Panc1 (cell line): ENCODE data around the gene LDLRAP1. TPM values are rescaled to one million over a fixed set of nuclear protein-coding genes. Genes with fewer than 3 reads are reported as not detected.

Experiments
- ATAC-seq: fragments of 200-7000 bp; cut with Tn5 transposase; 2 replicates; pipeline ENCODE4 v1.9.1; 2020; ENCODE audit warnings: mild to moderate bottlenecking, moderate library complexity
- BruUV-seq: library from RNA; stranded (reverse); fragments of 400-500 nt; replicated peaks from 2 replicates; lab custom pipeline; 2021; lab: Mats Ljungman, UMichigan
- CTCF ChIA-PET: fragments of 300-600 bp; sonication (Branson Sonifier 250); formaldehyde crosslinking; loops from one replicate; lab custom pipeline; 2022; ENCODE audit warnings: antibody characterized with exemption; lab: Charles Lee
- POLR2A ChIA-PET: fragments of 300-600 bp; sonication (Branson Sonifier 250); formaldehyde crosslinking; loops from one replicate; lab custom pipeline; 2022; ENCODE audit warnings: antibody characterized with exemption; lab: Charles Lee
- DNase-seq: peaks from one replicate; pipeline ENCODE4 v3.0.0-alpha.2; 2010; ENCODE audit warnings: low read depth, low spot score
- H3K27ac ChIP-seq: 2 replicates; pipeline ENCODE4 v1.5.1; 2011; ENCODE audit warnings: mild to moderate bottlenecking, low read length, inconsistent platforms
- H3K27me3 ChIP-seq: fragments of 200-500 bp; sonication (Bioruptor generic); 2 replicates; pipeline ENCODE4 v1.6.0; 2014; ENCODE audit warnings: low read length, inconsistent platforms; ENCODE audit not compliant: control insufficient read depth, insufficient read depth
- H3K36me3 ChIP-seq: fragments of 200-500 bp; sonication (Bioruptor generic); 2 replicates; pipeline ENCODE4 v1.5.1; 2014; ENCODE audit warnings: inconsistent platforms, mild to moderate bottlenecking, low read length, moderate library complexity; ENCODE audit not compliant: control insufficient read depth, insufficient read depth
- H3K4me1 ChIP-seq: 2 replicates; pipeline ENCODE4 v1.5.1; 2011; ENCODE audit warnings: inconsistent platforms, mild to moderate bottlenecking, low read length, moderate library complexity; ENCODE audit not compliant: control insufficient read depth, insufficient read depth
- H3K4me3 ChIP-seq, 2 experiments: 2 replicates each; pipeline ENCODE4 v1.5.1; 2011 to 2012; ENCODE audit warnings: low read depth in 2 of 2, low read length in 2 of 2, mild to moderate bottlenecking in 2 of 2, inconsistent platforms in 1 of 2, moderate library complexity in 1 of 2
- H3K9me3 ChIP-seq: fragments of 200-500 bp; sonication (Bioruptor generic); 2 replicates; pipeline ENCODE4 v1.5.1; 2014; ENCODE audit warnings: low read depth, mild to moderate bottlenecking, inconsistent platforms, low read length, moderate library complexity; ENCODE audit not compliant: control insufficient read depth, insufficient read depth
- CTCF ChIP-seq: fragments of 450-650 bp; IDR thresholded peaks from 2 replicates; pipeline ENCODE4 v1.5.1; 2017; ENCODE audit warnings: mild to moderate bottlenecking
- POLR2AphosphoS5 ChIP-seq: IDR thresholded peaks from 2 replicates; pipeline ENCODE4 v1.6.1; 2012; ENCODE audit warnings: mild to moderate bottlenecking, low read depth, low read length, moderate library complexity
- REST ChIP-seq, 2 experiments: IDR thresholded peaks; 2 replicates each; pipeline ENCODE4 v1.6.1; 2011 to 2012; ENCODE audit warnings: low read depth in 2 of 2, control low read depth in 1 of 2, low read length in 1 of 2, mild to moderate bottlenecking in 1 of 2, moderate library complexity in 1 of 2; ENCODE audit not compliant: insufficient read depth in 1 of 2
- SIN3A ChIP-seq: IDR thresholded peaks from 2 replicates; pipeline ENCODE4 v1.6.1; 2012; ENCODE audit warnings: low read depth, mild to moderate bottlenecking, low read length, moderate library complexity, borderline replicate concordance; ENCODE audit not compliant: insufficient read depth
- TCF7L2 ChIP-seq: IDR thresholded peaks from 2 replicates; pipeline ENCODE4 v1.6.1; 2011; ENCODE audit warnings: mild to moderate bottlenecking, low read depth, low read length, inconsistent platforms
- in situ Hi-C: cut with HindIII; loops from 2 replicates; pipeline ENCODE4 v1.10.0; 2016; ENCODE audit warnings: low sequenced_read_pairs, low pct_unique_long_range_greater_than_20kb
- intact Hi-C: fragments of 100-400 bp; cut with micrococcal nuclease; formaldehyde crosslinking; loops from one replicate; pipeline ENCODE4 v1.10.0; 2022; ENCODE audit not compliant: unreplicated experiment
- total RNA-seq: library from RNA; stranded (reverse); gene quantifications from one replicate; pipeline ENCODE4 v1.2.1, GENCODE V29; 2021; ENCODE audit not compliant: unreplicated experiment

The LDLRAP1 gene
- total RNA-seq, 1 experiment from 2014 or later = 23.1 TPM

GRCh38 chr1:25561421-25562100 is 18.2 kb downstream of the LDLRAP1 start:
- ChIA-PET POLR2A (no interaction called here), CTCF (no interaction called here)
- Histone ChIP-seq H3K4me1 (no peaks in the 10 kb centered on the region; the same call in 1 of the 2 replicates), H3K9me3 (no peaks in the 10 kb centered on the region), H3K27me3 (no peaks in the 10 kb centered on the region), H3K36me3 (no peaks in the 10 kb centered on the region), H3K4me3 (no peak overlapping the region), H3K27ac (no peak overlapping the region)
- DNase-seq (no peak), ATAC-seq (no peak)
- BruUV-seq = no TSS peak
- intact Hi-C loops (no loop called here), in situ Hi-C loops (no loop called here)
- TF ChIP-seq POLR2AphosphoS5 (no peak), REST (IDR thresholded peaks at IDR 0.05; ENCODE audit: insufficient read depth in 1 of 2, low read depth in 2 of 2, low read length in 1 of 2) (no peak), SIN3A (no peak), TCF7L2 (no peak), CTCF (no peak)

GRCh38 chr1:25562101-25562927 is 18.9 kb downstream of the LDLRAP1 start:
- TF ChIP-seq POLR2AphosphoS5 = no peak
- TF ChIP-seq REST (IDR thresholded peaks at IDR 0.05; ENCODE audit: insufficient read depth in 1 of 2, low read depth in 2 of 2, low read length in 1 of 2) = no peak
- no TSS peak for BruUV-seq
- Histone ChIP-seq H3K27ac (no peak overlapping the region), H3K27me3 (no peaks in the 10 kb centered on the region), H3K9me3 (no peaks in the 10 kb centered on the region), H3K4me3 (no peak overlapping the region), H3K36me3 (no peaks in the 10 kb centered on the region), H3K4me1 (no peaks in the 10 kb centered on the region; the same call in 1 of the 2 replicates)
- ChIA-PET POLR2A (no interaction called here), CTCF (no interaction called here)
- in situ Hi-C loops (no loop called here), intact Hi-C loops (no loop called here)
- ATAC-seq (no peak), DNase-seq (no peak)
